GM03348 (cell line): ENCODE measurements around the gene SVEP1.

ENCODE experiments used
- DNase-seq: peaks from one replicate; pipeline ENCODE4 v3.0.0; 2012; ENCODE audit warnings: low spot score

The SVEP1 gene

GRCh38 chr9:110317911-110318310 lies 261.6 kb downstream of the SVEP1 start:
- DNase-seq, result no peak

- no peak for DNase-seq
Measured at GRCh38 chr9:110316261-110317075, 263.1 kb downstream of the SVEP1 start.
